ENCODE results near the gene CAVIN3.

Gene CAVIN3

DNA sequence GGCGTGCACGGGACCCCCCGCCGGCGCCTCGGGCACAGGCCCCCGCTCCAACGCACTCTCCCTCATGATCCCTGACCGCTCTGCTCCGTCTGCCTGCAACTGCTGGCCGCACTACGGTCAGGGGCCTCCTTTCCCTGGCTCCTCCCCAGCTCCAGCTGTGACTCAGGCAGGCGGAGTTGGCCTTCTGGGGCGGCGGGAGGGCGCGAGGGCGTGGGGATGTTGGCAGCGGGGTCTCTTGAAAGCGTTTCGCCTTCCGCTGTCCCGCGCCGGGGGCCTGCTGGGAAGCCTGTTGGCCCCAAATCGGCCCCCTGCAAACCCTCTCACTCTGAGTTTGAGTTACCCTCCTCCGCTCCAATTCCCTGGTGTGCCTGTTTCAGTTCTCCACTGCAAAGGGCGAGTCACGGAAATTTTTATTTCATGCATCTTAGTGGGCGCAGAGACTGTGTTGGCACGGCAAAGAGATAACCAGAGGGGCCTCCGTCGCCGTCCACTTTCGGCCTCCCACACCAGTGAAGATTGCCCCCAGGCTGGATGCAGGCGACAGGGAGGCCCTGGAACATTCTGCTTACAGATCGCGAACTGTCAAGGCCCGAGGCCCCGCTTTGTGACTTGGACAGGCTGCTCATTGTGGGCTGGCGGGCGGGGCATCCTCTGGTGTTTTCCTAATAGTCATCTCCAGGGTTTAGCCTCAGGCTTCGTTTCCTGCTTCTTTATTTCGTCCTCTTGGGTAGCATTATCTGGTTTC is at the start of gene CAVIN3:
Gene CAVIN3, minus strand, starts transcription at position 91 of the 745 bp plus-strand sequence. Its CDS starts 25 bp downstream, at position 66.
- DNase-seq: no peak

DNA sequence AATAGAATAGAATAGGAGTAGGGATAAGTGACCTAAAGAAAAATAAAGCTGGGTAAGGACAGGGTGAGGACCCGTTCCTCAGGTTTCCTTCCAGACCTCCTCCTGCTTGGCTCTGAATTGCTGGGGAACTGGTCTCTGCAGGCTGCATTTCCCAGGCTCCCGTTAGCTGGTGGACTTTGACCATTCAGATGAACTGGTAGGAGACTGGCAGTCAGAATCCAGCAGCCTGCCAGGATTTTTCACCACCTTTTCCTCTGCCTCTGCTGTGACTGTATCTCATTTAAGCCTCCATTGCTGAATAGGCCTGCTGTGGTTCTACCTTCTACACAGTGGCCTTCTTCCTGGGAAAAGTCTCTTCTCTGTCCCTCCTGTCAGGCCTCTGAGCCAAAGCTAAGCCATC is 45.4 kb upstream of the CAVIN3 start:
- DNase-seq: no peak

GRCh38 chr11:6362873-6363678 is 42.8 kb upstream of the CAVIN3 start:
- DNase-seq: peak; percentile 61

DNA sequence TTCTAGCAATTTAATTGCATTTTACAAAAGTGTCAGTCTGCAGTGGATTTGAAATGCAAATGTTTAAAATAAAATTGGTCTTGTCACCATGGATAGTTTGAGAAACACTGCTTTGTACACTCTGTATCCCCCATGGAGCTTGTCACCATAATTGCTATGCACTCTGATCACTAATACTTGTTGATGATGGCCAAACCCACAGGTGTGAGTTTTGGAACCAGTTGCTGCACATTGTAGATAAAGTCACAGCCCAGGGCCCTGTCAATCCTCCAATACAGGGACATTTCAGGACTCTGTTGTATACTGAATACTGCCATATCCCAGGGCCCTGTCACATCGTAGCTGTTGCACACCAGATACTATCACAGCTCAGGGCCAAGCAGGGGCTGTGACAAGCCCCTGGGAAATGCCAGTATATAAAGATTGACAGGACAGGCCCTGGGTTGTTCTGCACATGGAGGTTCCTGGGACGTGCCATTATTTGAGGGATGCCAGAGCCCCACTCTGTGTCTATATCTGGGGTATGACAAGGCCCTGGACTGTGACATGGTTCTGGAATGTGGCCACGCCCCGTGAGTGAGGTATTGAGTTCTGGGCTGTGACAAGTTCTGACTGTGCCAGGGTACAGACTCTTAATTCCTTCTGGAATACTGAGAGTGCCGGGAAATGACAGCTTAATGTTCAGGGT is 42.0 kb upstream of the CAVIN3 start:
- DNase-seq: no peak

DNA sequence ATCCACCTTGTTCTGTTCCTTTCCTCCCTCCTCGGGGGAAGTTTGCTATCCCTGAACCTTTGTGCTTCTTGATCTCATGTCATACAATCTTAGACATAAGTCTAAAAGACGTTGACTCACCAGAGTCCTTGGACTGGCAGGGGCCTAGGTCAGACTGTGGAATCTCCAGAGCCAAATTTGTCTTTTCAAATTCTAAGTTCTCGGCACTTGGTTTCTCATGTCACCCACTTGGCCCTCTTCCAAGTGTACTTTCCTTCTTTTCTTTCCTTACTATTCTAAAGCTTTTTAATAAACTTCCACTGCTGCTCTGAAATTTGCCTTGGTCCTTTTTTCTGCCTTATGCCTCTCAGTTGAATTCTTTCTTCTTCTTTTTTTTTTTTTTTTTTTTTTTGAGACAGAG is 39.9 kb upstream of the CAVIN3 start:
- no peak for DNase-seq

DNA sequence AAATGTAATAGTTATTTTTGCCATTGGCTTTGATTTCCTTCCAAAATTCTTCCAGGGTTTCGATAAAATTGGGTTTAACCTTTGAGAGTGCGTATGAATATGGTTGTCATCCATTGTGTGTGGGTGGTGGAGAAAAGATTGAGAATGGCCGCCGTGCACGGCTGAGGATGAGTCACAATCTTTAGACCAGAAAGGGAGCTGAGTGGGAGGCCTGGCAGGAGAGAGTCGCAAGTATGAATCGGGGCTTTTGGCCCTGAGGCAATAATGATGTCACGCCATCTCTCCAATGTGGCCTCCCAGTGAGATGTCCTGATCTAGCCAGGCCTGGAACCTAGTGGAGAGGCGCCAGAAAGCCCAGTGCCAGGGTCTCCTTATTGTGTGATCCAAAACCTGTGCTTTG is 36.9 kb upstream of the CAVIN3 start:
- no peak for DNase-seq

- DNase-seq: no peak
These were observed 36.3 kb upstream of the CAVIN3 start for GRCh38 chr11:6356503-6357055.

DNA sequence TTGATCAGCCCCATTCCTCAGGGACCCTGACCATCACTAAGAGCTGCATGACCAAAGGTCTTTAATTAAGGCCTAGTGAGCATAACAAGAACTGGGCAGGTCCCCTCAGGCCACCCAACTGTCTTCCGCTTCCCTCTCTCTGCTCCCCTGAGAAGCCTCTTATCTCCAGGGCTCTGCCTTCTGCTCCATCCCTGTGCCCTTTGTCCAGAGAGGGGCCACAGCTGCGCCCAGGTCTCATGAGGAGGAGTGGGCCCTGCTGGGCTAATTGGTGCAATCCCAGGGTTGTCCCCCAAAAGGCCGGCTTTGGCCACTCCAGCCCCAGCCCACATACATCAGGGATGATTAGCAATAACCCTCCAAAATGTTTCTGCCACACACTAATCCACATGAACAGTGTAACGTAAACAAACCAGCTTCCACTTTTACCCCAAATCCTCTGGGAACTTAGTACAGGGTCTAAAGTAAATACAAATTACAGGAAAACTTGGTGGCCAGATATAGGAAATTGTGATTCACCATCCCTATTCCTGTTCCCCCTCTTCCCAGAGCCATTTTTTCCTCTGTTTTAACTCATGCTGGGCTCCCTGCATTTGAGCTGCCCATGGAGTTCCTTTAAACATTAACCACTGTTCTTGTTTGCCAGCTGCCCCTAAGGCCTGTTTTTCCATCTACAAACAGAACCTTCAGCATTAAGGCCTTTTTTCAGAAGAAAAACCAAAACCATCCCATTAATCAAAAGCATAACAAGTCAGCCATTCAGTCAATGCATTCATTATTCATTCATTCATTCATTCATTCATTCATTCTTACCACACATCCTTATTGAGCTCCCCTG is 34.6 kb upstream of the CAVIN3 start:
- no peak for DNase-seq

GRCh38 chr11:6353367-6353987 is 33.2 kb upstream of the CAVIN3 start:
- DNase-seq: peak; percentile 59

DNA sequence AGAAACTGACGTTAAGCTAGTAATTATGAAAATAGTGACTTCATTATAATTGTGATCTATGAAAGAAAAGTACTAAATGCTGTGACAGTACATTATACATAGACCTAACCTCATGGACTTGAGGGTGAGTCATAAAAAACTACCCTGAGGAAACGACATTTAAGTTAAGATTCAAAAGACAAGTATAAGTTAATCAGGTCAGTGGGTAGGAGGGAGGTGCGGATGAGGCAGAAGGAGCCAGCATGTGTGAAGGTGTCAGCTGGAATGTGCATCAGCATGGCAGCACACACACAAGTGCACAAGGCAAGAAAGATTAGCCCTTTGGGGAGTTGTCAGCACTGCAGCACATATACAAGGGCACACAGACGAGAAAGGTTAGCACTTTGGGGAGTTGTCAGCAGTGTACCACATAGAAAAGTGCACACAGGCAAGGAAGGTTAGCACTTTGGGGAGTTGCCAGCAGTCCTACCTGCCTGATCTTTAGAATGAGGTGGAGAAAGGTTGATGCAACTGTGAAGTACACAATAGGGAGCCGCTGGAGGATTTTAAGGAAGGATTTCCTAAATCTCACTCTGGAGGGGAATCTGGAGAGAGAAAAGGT is 31.6 kb upstream of the CAVIN3 start:
- DNase-seq: no peak

DNA sequence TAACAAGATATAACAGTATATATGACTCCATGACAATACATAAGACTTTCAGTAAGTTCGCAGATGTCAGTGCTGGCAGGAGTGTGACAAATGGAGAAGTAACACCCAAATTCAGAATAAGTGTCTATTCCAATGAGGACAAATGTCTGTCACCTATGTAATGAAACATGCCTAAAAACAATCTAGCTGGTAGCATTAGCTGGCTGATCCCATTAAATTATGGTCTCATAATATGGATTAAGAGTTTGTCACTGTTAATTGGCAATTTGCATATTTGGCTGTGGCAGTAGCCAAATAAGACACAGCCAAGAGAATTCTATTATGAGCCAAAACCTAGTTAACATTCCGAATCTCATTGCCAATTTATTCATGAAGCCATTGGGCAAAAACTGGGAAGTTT is 30.2 kb upstream of the CAVIN3 start:
- no peak for DNase-seq

GRCh38 chr11:6350043-6350442 is 29.7 kb upstream of the CAVIN3 start:
- no peak for DNase-seq

DNA sequence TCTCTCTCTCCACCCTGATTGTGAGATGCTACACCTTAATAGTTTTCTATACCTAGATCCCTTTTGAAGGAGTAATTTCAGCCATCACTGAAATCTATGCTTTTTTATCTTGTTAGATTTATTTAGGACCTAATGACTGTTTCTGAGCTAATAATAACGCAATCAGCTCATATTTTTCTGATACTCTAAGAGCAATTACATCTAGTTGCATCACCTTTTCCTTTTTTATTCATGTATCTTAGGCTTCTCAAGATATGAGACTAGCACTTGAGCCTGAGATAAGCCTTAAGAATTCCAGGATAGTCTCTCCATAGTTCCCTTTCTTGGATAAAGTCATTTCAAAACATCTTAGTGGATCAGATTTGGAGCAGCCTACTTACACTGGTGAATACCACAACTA is 25.1 kb upstream of the CAVIN3 start:
- DNase-seq: no peak

DNA sequence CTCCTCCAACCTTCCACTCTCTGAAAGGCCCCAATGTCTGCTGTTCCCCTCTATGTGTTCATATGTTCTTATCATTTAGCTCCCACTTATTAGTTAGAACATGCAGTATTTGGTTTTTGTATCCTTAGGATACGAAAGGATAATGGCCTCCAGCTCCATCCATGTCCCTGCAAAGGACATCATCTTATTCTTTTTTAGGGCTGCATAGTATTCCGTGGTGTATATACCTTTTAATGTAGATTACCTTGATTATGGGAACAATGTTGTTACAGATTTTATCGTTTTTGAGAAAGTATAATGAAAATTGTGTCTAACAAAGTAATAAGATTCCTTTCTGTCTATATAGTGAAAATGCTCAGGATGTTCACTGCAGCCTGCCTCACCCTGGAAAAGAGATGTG is 16.0 kb upstream of the CAVIN3 start:
- DNase-seq: no peak

- no peak for DNase-seq
These were observed 14.5 kb upstream of the CAVIN3 start for GRCh38 chr11:6334806-6335205.

DNA sequence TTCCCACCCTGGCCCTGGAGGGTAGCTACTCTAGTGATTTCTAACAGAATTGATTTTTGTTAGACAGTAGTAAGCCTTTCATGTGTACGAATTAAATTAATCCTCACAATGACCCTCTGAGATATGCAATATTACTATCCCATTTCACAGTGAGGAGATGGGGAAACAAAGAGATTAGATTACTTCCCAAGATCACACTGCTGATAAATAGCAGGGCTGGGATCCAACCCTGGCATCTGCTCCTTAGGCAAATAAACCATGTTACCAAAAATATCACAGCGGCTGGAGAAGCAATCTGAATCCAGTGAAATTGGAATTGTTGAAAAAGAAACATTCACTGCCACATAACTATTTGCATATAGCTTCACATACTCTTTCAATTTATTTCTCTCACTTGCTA is 12.8 kb upstream of the CAVIN3 start:
- no peak for DNase-seq

- no peak for DNase-seq
These were observed 11.8 kb upstream of the CAVIN3 start for GRCh38 chr11:6332066-6332465.

DNA sequence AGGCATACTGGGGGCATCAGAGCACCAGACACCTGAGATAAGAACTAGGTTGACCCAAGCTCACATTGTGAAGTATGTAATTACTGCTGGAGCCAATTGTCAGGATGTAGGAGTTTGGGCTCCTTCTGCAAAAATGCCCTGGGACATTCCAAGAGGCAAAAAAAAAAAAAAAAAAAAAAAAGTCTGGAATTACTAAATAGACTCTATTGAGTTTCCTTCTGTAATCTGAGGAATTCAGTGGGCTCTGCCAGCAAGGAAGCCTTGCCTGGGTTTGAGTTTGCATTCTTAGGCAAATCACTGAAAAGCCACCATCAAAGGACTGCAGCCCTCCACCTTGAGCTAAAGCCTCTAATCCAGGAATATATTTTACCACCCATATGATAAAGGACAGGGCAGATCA is 8.0 kb upstream of the CAVIN3 start:
- DNase-seq: no peak

GRCh38 chr11:6327806-6328205 is 7.5 kb upstream of the CAVIN3 start:
- DNase-seq: no peak

DNA sequence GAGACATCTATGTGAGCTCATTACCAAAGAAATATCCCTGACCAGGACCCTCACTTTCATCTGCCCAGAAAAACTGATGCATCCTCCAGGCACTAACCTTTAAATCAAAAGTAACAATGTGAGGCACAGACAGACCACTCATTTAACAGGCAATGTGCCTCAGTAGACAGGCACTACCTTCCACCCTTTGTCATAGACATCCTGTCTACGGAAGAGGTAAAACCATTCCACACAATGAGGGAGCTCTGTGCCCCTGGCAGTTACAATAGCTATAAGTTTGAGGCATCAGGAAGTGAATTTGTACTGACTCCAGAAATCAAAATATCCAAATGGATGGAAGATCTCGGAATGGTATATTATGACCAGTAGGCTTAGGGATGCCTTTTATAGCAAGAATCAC is 6.7 kb upstream of the CAVIN3 start:
- no peak for DNase-seq

GRCh38 chr11:6326303-6326702 is 6.0 kb upstream of the CAVIN3 start:
- no peak for DNase-seq

All from RPMI8226 (cell line).